Central memory CD8-positive, alpha-beta T cell (primary cell): ENCODE measurements around the gene CYSTM1.
"Not testable (repeated sequence)": the region's sequence is repeated elsewhere in the genome, so short reads cannot be mapped to it uniquely, and the experiment has no call there.

Experiments used
- ATAC-seq: fragments of 150-1000 bp; cut with Tn5 transposase; replicated peaks from 2 replicates; pipeline ENCODE4 v1.10.0; 2022; ENCODE audit warnings: mild to moderate bottlenecking, moderate FRiP score, moderate number of reproducible peaks; ENCODE audit not compliant: poor library complexity, severe bottlenecking; ENCODE audit errors: extremely low read depth
- DNase-seq, 2 donors: peaks; one replicate each; pipeline ENCODE4 v3.0.0; 2021; ENCODE audit warnings: low spot score in 2 of 2
- H3K27ac Mint-ChIP-seq: one replicate; pipeline ENCODE4 v1.8.0; 2022; ENCODE audit warnings: low read depth, mild to moderate bottlenecking, moderate library complexity, mixed read lengths
- H3K27me3 Mint-ChIP-seq: one replicate; pipeline ENCODE4 v1.8.0; 2022; ENCODE audit warnings: mixed read lengths
- H3K36me3 Mint-ChIP-seq: one replicate; pipeline ENCODE4 v1.8.0; 2022; ENCODE audit warnings: mild to moderate bottlenecking, moderate library complexity, mixed read lengths; ENCODE audit not compliant: insufficient read depth
- H3K4me1 Mint-ChIP-seq: one replicate; pipeline ENCODE4 v1.8.0; 2022; ENCODE audit warnings: mixed read lengths
- H3K4me3 Mint-ChIP-seq: one replicate; pipeline ENCODE4 v1.8.0; 2022; ENCODE audit warnings: mild to moderate bottlenecking, moderate library complexity, mixed read lengths
- H3K9me3 Mint-ChIP-seq: one replicate; pipeline ENCODE4 v1.8.0; 2022; ENCODE audit warnings: mixed read lengths

The CYSTM1 gene

GRCh38 chr5:140189977-140190871, 15.2 kb downstream of the CYSTM1 start:
- no peak overlapping the region for H3K27ac Mint-ChIP-seq
- no peak for ATAC-seq
- H3K27me3 Mint-ChIP-seq, result no peaks in the 10 kb centered on the region

GRCh38 chr5:140190872-140191218, 15.9 kb downstream of the CYSTM1 start:
- Mint-ChIP-seq H3K4me1 (no peaks in the 10 kb centered on the region), H3K9me3 (no peaks in the 10 kb centered on the region), H3K27me3 (no peaks in the 10 kb centered on the region), H3K36me3 (no peaks in the 10 kb centered on the region), H3K4me3 (no peak overlapping the region), H3K27ac (no peak overlapping the region)
- ATAC-seq (no peak), DNase-seq (no peak)

More at GRCh38 chr5:140189977-140190871, 15.2 kb downstream of the CYSTM1 start:
- H3K36me3 Mint-ChIP-seq, result no peaks in the 10 kb centered on the region
- DNase-seq, result no peak
- H3K4me1 Mint-ChIP-seq, result no peaks in the 10 kb centered on the region
- no peak overlapping the region for H3K4me3 Mint-ChIP-seq
- H3K9me3 Mint-ChIP-seq, result no peaks in the 10 kb centered on the region

GRCh38 chr5:140192715-140193430, 17.9 kb downstream of the CYSTM1 start:
- DNase-seq (no peak), ATAC-seq (no peak)
- H3K4me1 Mint-ChIP-seq, result no peaks in the 10 kb centered on the region
- H3K36me3 Mint-ChIP-seq, result no peaks in the 10 kb centered on the region
- no peaks in the 10 kb centered on the region for H3K27me3 Mint-ChIP-seq
- no peak overlapping the region for H3K27ac Mint-ChIP-seq
- no peaks in the 10 kb centered on the region for H3K9me3 Mint-ChIP-seq
- no peak overlapping the region for H3K4me3 Mint-ChIP-seq

- Mint-ChIP-seq H3K27ac (no peak overlapping the region), H3K4me3 (no peak overlapping the region), H3K36me3 (no peaks in the 10 kb centered on the region), H3K9me3 (no peaks in the 10 kb centered on the region), H3K4me1 (no peaks in the 10 kb centered on the region), H3K27me3 (no peaks in the 10 kb centered on the region)
- ATAC-seq (no peak), DNase-seq (no peak)
Measured at GRCh38 chr5:140194662-140195061, 19.7 kb downstream of the CYSTM1 start.

- DNase-seq, result no peak
- ATAC-seq, result no peak
Measured at GRCh38 chr5:140196115-140196814, 21.3 kb downstream of the CYSTM1 start.

GRCh38 chr5:140197023-140197422, 22.0 kb downstream of the CYSTM1 start:
- H3K4me1 Mint-ChIP-seq, result no peaks in the 10 kb centered on the region
- H3K27me3 Mint-ChIP-seq, result no peaks in the 10 kb centered on the region
- H3K9me3 Mint-ChIP-seq, result no peaks in the 10 kb centered on the region
- no peak for ATAC-seq
- DNase-seq, result no peak
- no peak overlapping the region for H3K4me3 Mint-ChIP-seq
- H3K27ac Mint-ChIP-seq, result no peak overlapping the region
- H3K36me3 Mint-ChIP-seq, result no peaks in the 10 kb centered on the region

More at GRCh38 chr5:140196115-140196814, 21.3 kb downstream of the CYSTM1 start:
- H3K36me3 Mint-ChIP-seq, result no peaks in the 10 kb centered on the region
- H3K27me3 Mint-ChIP-seq, result no peaks in the 10 kb centered on the region
- no peak overlapping the region for H3K27ac Mint-ChIP-seq
- H3K4me3 Mint-ChIP-seq, result no peak overlapping the region
- H3K9me3 Mint-ChIP-seq, result no peaks in the 10 kb centered on the region
- H3K4me1 Mint-ChIP-seq, result no peaks in the 10 kb centered on the region

GRCh38 chr5:140198915-140199314, 23.9 kb downstream of the CYSTM1 start:
- H3K4me1 Mint-ChIP-seq, H3K27ac Mint-ChIP-seq, DNase-seq, H3K27me3 Mint-ChIP-seq, ATAC-seq, H3K36me3 Mint-ChIP-seq, H3K9me3 Mint-ChIP-seq, H3K4me3 Mint-ChIP-seq: not testable (repeated sequence)

GRCh38 chr5:140202078-140202477, 27.1 kb downstream of the CYSTM1 start:
- Mint-ChIP-seq H3K27ac (no peak overlapping the region), H3K4me1 (no peaks in the 10 kb centered on the region), H3K4me3 (no peak overlapping the region), H3K27me3 (no peaks in the 10 kb centered on the region), H3K9me3 (no peaks in the 10 kb centered on the region), H3K36me3 (no peaks in the 10 kb centered on the region)
- DNase-seq (no peak), ATAC-seq (no peak)

GRCh38 chr5:140202610-140203009, 27.6 kb downstream of the CYSTM1 start:
- Mint-ChIP-seq H3K27ac (no peak overlapping the region), H3K27me3 (no peaks in the 10 kb centered on the region), H3K9me3 (no peaks in the 10 kb centered on the region), H3K4me3 (no peak overlapping the region), H3K36me3 (no peaks in the 10 kb centered on the region), H3K4me1 (no peaks in the 10 kb centered on the region)
- DNase-seq (no peak), ATAC-seq (no peak)

- H3K4me1 Mint-ChIP-seq, result no peaks in the 10 kb centered on the region
- DNase-seq (no peak), ATAC-seq (no peak)
- no peaks in the 10 kb centered on the region for H3K9me3 Mint-ChIP-seq
- H3K36me3 Mint-ChIP-seq, result no peaks in the 10 kb centered on the region
- no peak overlapping the region for H3K4me3 Mint-ChIP-seq
- no peaks in the 10 kb centered on the region for H3K27me3 Mint-ChIP-seq
- no peak overlapping the region for H3K27ac Mint-ChIP-seq
Measured at GRCh38 chr5:140205216-140205615, 30.2 kb downstream of the CYSTM1 start.

GRCh38 chr5:140205952-140206351, 31.0 kb downstream of the CYSTM1 start:
- Mint-ChIP-seq H3K9me3 (no peaks in the 10 kb centered on the region), H3K4me1 (no peaks in the 10 kb centered on the region), H3K4me3 (no peak overlapping the region), H3K36me3 (no peaks in the 10 kb centered on the region), H3K27me3 (no peaks in the 10 kb centered on the region), H3K27ac (peak overlapping the region; percentile 50)
- no peak for DNase-seq
- no peak for ATAC-seq

GRCh38 chr5:140207250-140207964, 32.4 kb downstream of the CYSTM1 start:
- Mint-ChIP-seq H3K27me3 (no peaks in the 10 kb centered on the region), H3K4me1 (no peaks in the 10 kb centered on the region), H3K36me3 (no peaks in the 10 kb centered on the region), H3K27ac (no peak overlapping the region), H3K4me3 (no peak overlapping the region), H3K9me3 (no peaks in the 10 kb centered on the region)
- DNase-seq (no peak), ATAC-seq (no peak)
